CD4-positive, CD25-positive, alpha-beta regulatory T cell (primary cell): Measurements from ENCODE around the gene RFX1. TPM values are rescaled to one million over a fixed set of nuclear protein-coding genes. Genes with fewer than 3 reads are reported as not detected.

ENCODE experiments used
- ATAC-seq, 2 donors: fragments of 150-1000 bp; cut with Tn5 transposase; one replicate each; pipeline ENCODE4 v1.10.0; 2021; ENCODE audit warnings: low read depth in 2 of 2, moderate number of reproducible peaks in 2 of 2, moderate library complexity in 1 of 2
- DNase-seq, 3 donors: peaks; one replicate each; pipeline versions ENCODE4 v3.0.0 to v3.0.0-alpha.2; 2012 to 2022; ENCODE audit warnings: mixed read lengths in 1 of 3
- H3K27ac ChIP-seq: one replicate; pipeline ENCODE4 v1.7.0; 2013; ENCODE audit warnings: mild to moderate bottlenecking, low read length; ENCODE audit not compliant: insufficient read depth, poor library complexity, severe bottlenecking
- H3K27me3 ChIP-seq: one replicate; pipeline ENCODE4 v1.7.0; 2013; ENCODE audit warnings: low read length; ENCODE audit not compliant: control insufficient read depth, insufficient read depth
- H3K36me3 ChIP-seq: one replicate; pipeline ENCODE4 v1.7.0; 2013; ENCODE audit warnings: mild to moderate bottlenecking, low read length, moderate library complexity; ENCODE audit not compliant: control insufficient read depth, insufficient read depth
- H3K4me1 ChIP-seq: 2 replicates; pipeline ENCODE4 v1.7.0; 2013; ENCODE audit warnings: mild to moderate bottlenecking, low read length; ENCODE audit not compliant: insufficient read depth, control insufficient read depth, poor library complexity, severe bottlenecking
- H3K4me3 ChIP-seq: one replicate; pipeline ENCODE4 v1.7.0; 2013; ENCODE audit warnings: low read depth, mild to moderate bottlenecking, low read length, moderate library complexity
- H3K9me3 ChIP-seq, 2 experiments: 1 replicate in 1 of 2; 2 replicates in 1 of 2; pipeline ENCODE4 v1.7.0; 2013; ENCODE audit warnings: low read length in 2 of 2, mild to moderate bottlenecking in 1 of 2, moderate library complexity in 1 of 2; ENCODE audit not compliant: control insufficient read depth in 2 of 2
- H3K27ac Mint-ChIP-seq, 3 donors: one replicate each; pipeline ENCODE4 v1.8.0; 2020 to 2022; ENCODE audit warnings: mild to moderate bottlenecking in 3 of 3, mixed read lengths in 3 of 3, moderate library complexity in 2 of 3
- H3K27me3 Mint-ChIP-seq: one replicate; pipeline ENCODE4 v1.8.0; 2022; ENCODE audit warnings: mild to moderate bottlenecking, mixed read lengths
- H3K36me3 Mint-ChIP-seq: one replicate; pipeline ENCODE4 v1.8.0; 2020; ENCODE audit warnings: mixed read lengths
- H3K4me1 Mint-ChIP-seq, 4 donors: one replicate each; pipeline ENCODE4 v1.8.0; 2020 to 2022; ENCODE audit warnings: mixed read lengths in 4 of 4, mild to moderate bottlenecking in 1 of 4
- H3K4me3 Mint-ChIP-seq, 4 donors: one replicate each; pipeline ENCODE4 v1.8.0; 2020 to 2022; ENCODE audit warnings: mild to moderate bottlenecking in 4 of 4, mixed read lengths in 4 of 4, moderate library complexity in 3 of 4
- H3K9me3 Mint-ChIP-seq, 7 donors: one replicate each; pipeline ENCODE4 v1.8.0; 2020 to 2022; ENCODE audit warnings: mixed read lengths in 7 of 7, mild to moderate bottlenecking in 3 of 7, moderate library complexity in 2 of 7
- polyA plus RNA-seq, 4 donors: library from polyadenylated mRNA; unstranded; fragments of 300-500 nt; fragmentation: Illumina TruSeq; gene quantifications; one replicate each; pipeline ENCODE4 v1.2.3, GENCODE V29; 2021
- total RNA-seq: library from RNA; stranded (reverse); gene quantifications from one replicate; pipeline ENCODE4 v1.2.3, GENCODE V29; 2022

RFX1 gene
- total and polyA plus RNA-seq, 5 donors from 2014 or later: 0.48 to 23.2 (median 1.1) TPM

GRCh38 chr19:13984875-13985741 is 21.0 kb downstream of the RFX1 start:
- no peak overlapping the region for H3K4me3 ChIP-seq
- no peak for ATAC-seq
- no peak for DNase-seq

GRCh38 chr19:13984186-13984585 is 21.9 kb downstream of the RFX1 start:
- no peak for ATAC-seq
- peak overlapping the region; percentile 58 to 99 (median 62) for H3K27ac Mint-ChIP-seq

More at GRCh38 chr19:13984875-13985741, 21.0 kb downstream of the RFX1 start:
- no peaks in the 10 kb centered on the region for H3K27me3 ChIP-seq
- H3K4me3 Mint-ChIP-seq: peak overlapping the region; percentile 64 to 85 (median 76)
- H3K4me1 Mint-ChIP-seq: peaks cover 0 to 89% (median 28%) of the 10 kb centered on the region in 4 donors
- H3K36me3 Mint-ChIP-seq: peaks cover 18% of the 10 kb centered on the region
- no peaks in the 10 kb centered on the region for H3K9me3 ChIP-seq
- H3K9me3 Mint-ChIP-seq: no peaks in the 10 kb centered on the region
- H3K36me3 ChIP-seq: no peaks in the 10 kb centered on the region
- H3K27ac ChIP-seq: peak overlapping the region; percentile 98
- H3K4me1 ChIP-seq: peaks cover 79% of the 10 kb centered on the region
- no peaks in the 10 kb centered on the region for H3K27me3 Mint-ChIP-seq
- peak overlapping the region; percentile 92 to 99 (median 99) for H3K27ac Mint-ChIP-seq

DNA sequence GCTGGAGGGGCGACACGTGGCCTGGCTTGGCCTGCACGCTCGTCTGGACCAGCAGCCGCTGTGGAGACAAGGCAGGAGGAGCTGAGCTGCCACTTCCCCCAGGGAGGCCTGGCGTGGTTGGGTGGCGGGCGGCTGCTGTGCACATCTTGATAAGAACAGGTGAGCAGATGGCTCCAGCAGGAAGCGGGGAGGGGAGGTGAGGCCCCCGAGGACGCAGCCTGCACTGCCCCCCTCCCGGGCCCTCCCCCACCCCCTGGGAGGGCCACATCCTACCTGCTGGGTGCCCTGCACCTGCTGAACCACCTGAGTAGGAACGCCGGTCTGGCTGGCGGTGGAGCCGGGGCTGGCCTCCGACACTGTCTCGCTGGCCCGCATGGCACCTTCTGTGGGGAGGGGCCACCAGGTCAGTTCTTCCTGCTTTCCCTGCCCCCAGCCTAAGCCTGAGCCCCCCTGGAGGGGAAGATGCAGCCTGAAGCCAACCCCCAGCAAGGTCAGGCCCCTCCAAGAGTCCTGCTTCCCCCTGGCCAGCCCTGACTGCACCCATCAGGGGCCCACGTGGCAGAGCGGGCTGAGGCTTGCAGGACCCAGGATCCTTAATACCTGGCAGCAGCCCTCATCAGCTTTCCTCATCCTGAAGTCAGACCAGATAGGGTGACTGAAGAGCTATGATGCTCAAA is 22.8 kb downstream of the RFX1 start:
- H3K4me1 Mint-ChIP-seq: peaks cover 0 to 77% (median 21%) of the 10 kb centered on the region in 4 donors
- no peaks in the 10 kb centered on the region for H3K9me3 Mint-ChIP-seq
- H3K4me3 Mint-ChIP-seq: peak overlapping the region in 3 of 4 donors; percentile 39 to 77 (median 76)
- Histone ChIP-seq H3K36me3 (no peaks in the 10 kb centered on the region), H3K27ac (peak overlapping the region; percentile 63), H3K4me1 (peaks cover 80% of the 10 kb centered on the region), H3K9me3 (no peaks in the 10 kb centered on the region), H3K27me3 (no peaks in the 10 kb centered on the region), H3K4me3 (no peak overlapping the region)
- peaks cover under 1% of the 10 kb centered on the region for H3K36me3 Mint-ChIP-seq
- peak overlapping the region; percentile 49 to 94 (median 78) for H3K27ac Mint-ChIP-seq
- no peaks in the 10 kb centered on the region for H3K27me3 Mint-ChIP-seq
- peak in 2 of 3 donors; percentile 44 to 56 for DNase-seq
- ATAC-seq: no peak

More at GRCh38 chr19:13984186-13984585, 21.9 kb downstream of the RFX1 start:
- no peaks in the 10 kb centered on the region for H3K27me3 Mint-ChIP-seq
- Histone ChIP-seq H3K36me3 (no peaks in the 10 kb centered on the region), H3K4me3 (no peak overlapping the region), H3K27ac (peak overlapping the region; percentile 98), H3K9me3 (no peaks in the 10 kb centered on the region), H3K4me1 (peaks cover 82% of the 10 kb centered on the region), H3K27me3 (no peaks in the 10 kb centered on the region)
- peaks cover 9% of the 10 kb centered on the region for H3K36me3 Mint-ChIP-seq
- no peaks in the 10 kb centered on the region for H3K9me3 Mint-ChIP-seq
- H3K4me1 Mint-ChIP-seq: peaks cover 0 to 85% (median 26%) of the 10 kb centered on the region in 4 donors
- DNase-seq: no peak
- H3K4me3 Mint-ChIP-seq: peak overlapping the region in 3 of 4 donors; percentile 61 to 77 (median 74)

DNA sequence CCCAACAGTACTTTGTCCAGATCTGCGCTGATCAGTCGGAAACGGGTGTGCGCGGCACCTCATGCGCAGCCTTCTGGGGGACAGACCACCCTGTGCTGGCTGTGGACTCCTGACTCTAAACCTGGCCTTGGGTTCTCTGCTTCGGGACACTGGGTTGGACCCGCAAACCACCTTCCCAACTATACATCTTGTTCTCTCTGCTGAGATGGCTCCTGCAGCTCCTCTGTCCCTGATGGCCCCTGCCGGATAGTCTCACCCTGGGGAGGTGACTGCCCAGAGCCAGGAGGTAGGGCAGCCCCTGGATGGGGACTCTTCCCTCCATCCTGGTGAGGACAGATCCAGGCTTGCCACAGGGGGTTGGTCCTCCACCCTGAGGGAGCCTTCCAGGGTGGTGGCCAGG is 23.3 kb downstream of the RFX1 start:
- no peaks in the 10 kb centered on the region for H3K27me3 ChIP-seq
- Mint-ChIP-seq H3K36me3 (no peaks in the 10 kb centered on the region), H3K4me3 (peak overlapping the region in 3 of 4 donors; percentile 39 to 77 (median 76)), H3K27ac (peak overlapping the region; percentile 41 to 91 (median 59)), H3K27me3 (no peaks in the 10 kb centered on the region), H3K4me1 (peaks cover 0 to 73% (median 21%) of the 10 kb centered on the region in 4 donors), H3K9me3 (no peaks in the 10 kb centered on the region)
- no peak overlapping the region for H3K4me3 ChIP-seq
- no peaks in the 10 kb centered on the region for H3K9me3 ChIP-seq
- H3K27ac ChIP-seq: peak overlapping the region; percentile 63
- H3K36me3 ChIP-seq: no peaks in the 10 kb centered on the region
- no peak for DNase-seq
- H3K4me1 ChIP-seq: peaks cover 74% of the 10 kb centered on the region
- no peak for ATAC-seq

GRCh38 chr19:13981988-13982501 is 24.1 kb downstream of the RFX1 start:
- DNase-seq (no peak), ATAC-seq (no peak)
- peaks cover 0 to 66% (median 21%) of the 10 kb centered on the region in 4 donors for H3K4me1 Mint-ChIP-seq
- no peaks in the 10 kb centered on the region for H3K9me3 Mint-ChIP-seq
- no peaks in the 10 kb centered on the region for H3K27me3 Mint-ChIP-seq
- Histone ChIP-seq H3K27me3 (no peaks in the 10 kb centered on the region), H3K4me3 (no peak overlapping the region), H3K4me1 (peaks cover 67% of the 10 kb centered on the region), H3K27ac (no peak overlapping the region), H3K9me3 (no peaks in the 10 kb centered on the region), H3K36me3 (no peaks in the 10 kb centered on the region)
- peak overlapping the region in 1 of 4 donors; percentile 77 for H3K4me3 Mint-ChIP-seq
- H3K27ac Mint-ChIP-seq: peak overlapping the region in 2 of 3 donors; percentile 60 to 84
- no peaks in the 10 kb centered on the region for H3K36me3 Mint-ChIP-seq

DNA sequence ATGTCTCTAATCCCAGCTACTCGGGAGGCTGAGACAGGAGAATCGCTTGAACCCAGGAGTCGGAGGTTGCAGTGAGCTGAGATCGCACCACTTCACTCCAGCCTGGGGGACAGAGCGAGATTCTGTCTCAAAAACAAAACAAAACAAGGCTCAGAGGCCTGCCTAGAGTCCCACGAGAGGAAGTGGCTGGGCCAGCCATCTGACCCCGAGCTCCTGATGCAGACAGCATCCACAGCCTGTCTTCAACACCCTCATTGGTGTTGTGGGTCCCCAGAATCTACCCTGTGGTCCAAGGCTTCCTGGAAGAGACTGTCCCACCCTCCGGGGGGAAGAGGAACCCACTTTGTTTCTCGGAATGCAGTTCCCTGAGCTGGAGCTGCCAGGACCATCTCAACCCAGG is 24.7 kb downstream of the RFX1 start:
- Histone ChIP-seq H3K27me3 (no peaks in the 10 kb centered on the region), H3K4me1 (peaks cover 61% of the 10 kb centered on the region), H3K9me3 (no peaks in the 10 kb centered on the region), H3K27ac (no peak overlapping the region), H3K4me3 (no peak overlapping the region), H3K36me3 (no peaks in the 10 kb centered on the region)
- DNase-seq (no peak), ATAC-seq (no peak)
- H3K4me1 Mint-ChIP-seq: peaks cover 0 to 60% (median 18%) of the 10 kb centered on the region in 4 donors
- no peaks in the 10 kb centered on the region for H3K36me3 Mint-ChIP-seq
- no peaks in the 10 kb centered on the region for H3K9me3 Mint-ChIP-seq
- H3K27ac Mint-ChIP-seq: peak overlapping the region; percentile 23 to 89 (median 84)
- H3K27me3 Mint-ChIP-seq: no peaks in the 10 kb centered on the region
- H3K4me3 Mint-ChIP-seq: no peak overlapping the region

- Histone ChIP-seq H3K4me1 (peaks cover 57% of the 10 kb centered on the region), H3K4me3 (no peak overlapping the region), H3K27ac (no peak overlapping the region), H3K27me3 (no peaks in the 10 kb centered on the region), H3K36me3 (no peaks in the 10 kb centered on the region), H3K9me3 (no peaks in the 10 kb centered on the region)
- ATAC-seq: no peak
- H3K27me3 Mint-ChIP-seq: no peaks in the 10 kb centered on the region
- no peaks in the 10 kb centered on the region for H3K36me3 Mint-ChIP-seq
- no peaks in the 10 kb centered on the region for H3K9me3 Mint-ChIP-seq
- no peak for DNase-seq
- H3K4me1 Mint-ChIP-seq: peaks cover 0 to 57% (median 16%) of the 10 kb centered on the region in 4 donors
- peak overlapping the region in 1 of 4 donors; percentile 47 for H3K4me3 Mint-ChIP-seq
- H3K27ac Mint-ChIP-seq: peak overlapping the region; percentile 23 to 89 (median 85)
Measured at GRCh38 chr19:13981021-13981420, 25.1 kb downstream of the RFX1 start.
